ENCODE data around the gene PRB3.

PRB3 gene

DNA sequence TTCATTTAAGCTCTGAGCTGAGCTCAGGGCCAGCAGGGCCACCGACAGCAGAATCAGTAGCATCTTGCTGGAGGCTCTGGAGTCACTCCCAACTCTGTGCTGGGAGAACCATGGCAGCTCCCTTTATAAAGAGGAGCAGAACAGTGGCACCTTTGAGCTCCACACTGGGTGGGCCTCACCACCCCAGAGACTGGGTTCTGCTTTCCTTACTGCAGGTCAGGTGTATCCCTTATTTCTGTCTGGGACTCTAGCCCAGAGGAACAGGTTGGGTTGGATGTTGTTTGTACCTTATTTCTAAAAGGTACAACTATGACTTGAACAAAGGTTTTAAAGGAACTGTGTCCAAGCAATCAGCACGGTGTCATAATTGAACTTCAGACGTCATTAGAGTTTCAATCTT lies at the start of gene PRB3:
Gene PRB3, minus strand, starts transcription at position 101 of the 400 bp plus-strand sequence. Its CDS starts 38 bp downstream, at position 63.
- no peak for DNase-seq

DNA sequence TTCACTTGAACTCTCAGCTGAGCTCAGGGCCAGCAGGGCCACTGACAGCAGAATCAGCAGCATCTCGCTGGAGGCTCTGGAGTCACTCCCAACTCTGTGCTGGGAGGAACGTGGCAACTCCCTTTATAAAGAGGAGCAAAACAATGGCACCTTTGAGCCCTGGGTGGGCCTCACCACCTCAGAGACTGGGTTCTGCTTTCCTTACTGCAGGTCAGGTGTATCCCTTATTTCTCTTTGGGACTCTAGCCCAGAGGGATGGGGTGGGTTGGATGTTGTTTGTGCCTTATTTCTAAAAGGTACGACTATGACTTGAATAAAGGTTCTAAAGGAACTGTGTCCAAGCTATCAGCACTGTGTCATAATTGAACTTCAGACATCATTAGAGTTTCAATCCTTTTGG lies 40.8 kb upstream of the PRB3 start, which contains the start of gene PRB4:
Gene PRB4, minus strand, starts transcription at position 101 of the 400 bp plus-strand sequence. Its CDS starts 38 bp downstream, at position 63.
- no peak for DNase-seq

DNA sequence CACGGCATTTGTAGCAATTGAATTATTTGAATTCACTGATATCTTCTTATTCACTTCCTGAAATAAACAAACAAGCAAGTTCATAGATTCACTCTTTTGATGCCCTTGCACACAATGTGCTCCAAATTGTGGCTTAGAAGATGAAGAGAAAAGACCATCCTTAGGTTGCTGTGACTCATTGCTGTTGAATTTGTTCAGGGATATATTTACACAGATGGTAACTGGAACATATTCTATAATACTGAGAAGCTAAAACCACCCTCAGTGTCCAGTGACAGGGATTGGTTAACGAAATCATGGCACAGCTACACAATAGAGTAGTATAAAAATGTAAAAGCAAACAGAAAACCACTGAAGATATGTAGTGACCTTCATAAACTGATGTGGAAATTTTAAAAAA lies 37.6 kb upstream of the PRB3 start:
- no peak for DNase-seq

DNA sequence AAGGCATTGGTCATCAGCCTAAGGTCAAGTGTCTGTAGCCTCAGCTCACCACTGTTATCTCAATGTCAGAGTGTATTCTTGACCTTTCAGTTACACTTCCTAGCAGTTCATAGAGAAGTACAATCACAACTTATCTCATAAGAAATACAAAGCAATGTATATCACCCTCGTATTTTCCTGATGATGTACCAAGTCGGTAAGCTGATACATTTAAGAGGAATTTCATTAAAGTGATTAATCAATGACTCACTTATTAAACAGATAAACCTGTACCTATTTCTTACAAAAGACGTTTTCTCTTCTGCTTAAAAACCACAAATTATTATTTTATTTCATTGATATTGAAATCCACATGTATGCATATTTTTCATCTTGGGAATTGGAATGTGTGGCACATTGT lies 3.9 kb upstream of the PRB3 start:
- DNase-seq = no peak

DNA sequence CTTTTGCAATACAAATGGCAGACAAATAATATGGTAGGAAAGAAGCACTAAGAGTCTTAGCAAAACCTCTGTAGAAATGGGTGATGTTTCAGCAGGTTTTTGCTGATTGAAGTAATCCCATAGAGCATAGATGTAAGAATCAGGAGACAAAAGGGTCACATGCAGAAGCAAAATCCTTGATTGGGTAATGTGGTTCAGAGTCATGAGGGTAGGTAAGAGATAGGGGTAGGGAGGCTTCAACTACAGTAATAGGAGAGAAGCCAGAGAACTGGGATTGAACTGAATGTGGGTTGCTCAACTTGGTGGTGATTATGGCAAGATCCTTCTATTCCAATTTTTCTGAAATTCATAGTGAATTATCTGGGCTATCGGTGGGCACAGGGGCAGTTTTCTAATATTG lies 5.0 kb downstream of the PRB3 start:
- no peak for DNase-seq

DNA sequence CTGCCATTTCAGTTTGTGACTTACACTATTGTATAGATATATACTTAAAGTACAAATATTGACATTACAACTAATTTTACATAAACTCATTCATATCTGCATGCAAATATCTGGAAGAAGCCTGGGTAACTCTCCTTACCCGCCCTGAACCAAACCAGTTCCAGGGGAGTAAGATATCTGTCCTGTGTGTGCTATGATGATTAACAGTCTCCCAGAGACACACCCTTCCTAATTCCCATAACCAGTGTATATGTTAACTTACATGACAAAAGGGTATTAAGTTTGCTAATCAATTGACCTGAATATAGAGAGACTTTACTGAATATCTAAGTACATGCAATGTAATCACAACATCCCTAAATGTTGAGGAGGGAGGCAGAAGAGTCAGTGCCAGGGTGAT lies 23.0 kb downstream of the PRB3 start:
- DNase-seq = no peak

DNA sequence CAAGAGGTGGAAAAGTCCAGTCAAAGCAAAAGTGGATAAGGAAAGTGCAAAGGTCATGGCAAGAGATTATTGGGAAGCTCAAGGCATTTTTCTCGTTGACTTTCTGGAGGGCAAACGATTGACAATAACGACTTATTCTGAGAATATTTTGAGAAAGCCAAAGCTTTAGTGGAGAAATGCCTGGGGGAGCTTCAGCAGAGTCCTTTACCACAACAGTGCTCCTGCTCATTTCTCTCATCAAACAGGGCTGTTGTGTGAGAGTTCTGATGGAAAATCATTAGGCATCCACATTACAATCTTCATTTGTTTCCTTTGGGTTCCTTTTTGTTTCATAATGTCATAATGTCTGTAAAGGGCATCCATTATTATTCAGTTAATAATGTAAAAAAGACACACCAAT lies 26.9 kb downstream of the PRB3 start:
- no peak for DNase-seq

DNA sequence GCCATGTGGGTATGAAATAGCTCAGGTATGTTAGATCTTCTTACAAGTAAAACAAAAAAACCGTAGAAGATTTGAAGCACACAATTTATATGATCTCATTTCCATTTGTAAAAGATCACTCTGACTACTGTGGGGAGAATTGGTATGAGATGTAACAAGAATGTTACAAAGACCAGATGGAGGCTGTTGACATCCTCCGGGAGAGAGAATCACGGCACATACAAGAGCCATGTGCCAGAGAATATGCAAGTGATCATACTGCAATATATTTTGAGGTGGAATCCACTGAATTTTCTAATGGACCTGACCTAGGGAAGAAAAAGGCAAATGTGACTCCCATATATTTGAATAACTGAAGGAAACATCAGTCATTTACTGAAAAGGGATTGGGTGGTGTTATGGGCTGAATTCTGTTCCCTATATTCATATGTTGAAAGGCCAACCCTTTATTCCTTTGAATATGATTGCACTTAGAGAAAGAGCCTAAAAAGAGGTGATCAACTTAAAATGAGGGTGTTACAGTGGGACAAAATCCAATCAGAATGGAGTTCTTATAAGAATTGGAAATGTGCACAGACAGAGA lies 29.1 kb downstream of the PRB3 start:
- no peak for DNase-seq

DNA sequence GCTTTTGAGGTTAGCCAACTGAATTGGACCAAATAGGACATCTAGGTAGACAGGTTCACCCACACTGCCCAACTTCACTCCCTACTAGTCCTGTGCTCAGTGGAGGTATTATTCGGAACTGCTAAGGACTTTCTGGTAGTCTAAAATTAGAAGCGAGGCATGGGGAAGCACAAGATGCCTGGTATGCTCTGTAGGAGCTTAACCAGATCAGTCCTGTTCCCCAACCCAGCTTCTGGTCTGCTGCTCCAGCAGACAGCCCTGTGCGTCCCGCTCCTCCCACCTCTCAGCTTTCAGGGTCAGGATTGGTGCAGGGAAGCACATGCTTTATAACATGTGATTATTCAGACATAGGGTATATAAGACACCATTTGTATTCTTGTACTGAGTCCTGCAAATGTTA lies 31.2 kb downstream of the PRB3 start:
- DNase-seq = no peak

DNA sequence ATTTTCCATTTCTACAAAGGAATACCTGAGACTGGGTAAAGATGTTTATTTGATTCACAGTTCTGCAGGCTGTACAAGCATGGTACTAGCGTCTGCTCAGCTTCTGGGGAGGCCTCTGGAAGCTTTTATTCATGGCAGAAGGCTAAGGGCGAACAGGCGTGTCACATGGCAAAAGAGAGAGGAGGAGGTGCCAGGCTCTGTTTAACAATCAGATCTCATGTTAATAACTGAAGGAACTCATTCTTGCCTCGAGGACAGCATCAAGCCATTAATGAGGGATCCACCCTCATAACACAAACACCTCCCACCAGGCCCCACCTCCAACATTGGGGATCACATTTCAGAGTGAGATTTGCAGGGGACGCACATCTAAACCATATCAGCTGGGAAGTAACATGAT lies 36.0 kb downstream of the PRB3 start:
- no peak for DNase-seq

DNA sequence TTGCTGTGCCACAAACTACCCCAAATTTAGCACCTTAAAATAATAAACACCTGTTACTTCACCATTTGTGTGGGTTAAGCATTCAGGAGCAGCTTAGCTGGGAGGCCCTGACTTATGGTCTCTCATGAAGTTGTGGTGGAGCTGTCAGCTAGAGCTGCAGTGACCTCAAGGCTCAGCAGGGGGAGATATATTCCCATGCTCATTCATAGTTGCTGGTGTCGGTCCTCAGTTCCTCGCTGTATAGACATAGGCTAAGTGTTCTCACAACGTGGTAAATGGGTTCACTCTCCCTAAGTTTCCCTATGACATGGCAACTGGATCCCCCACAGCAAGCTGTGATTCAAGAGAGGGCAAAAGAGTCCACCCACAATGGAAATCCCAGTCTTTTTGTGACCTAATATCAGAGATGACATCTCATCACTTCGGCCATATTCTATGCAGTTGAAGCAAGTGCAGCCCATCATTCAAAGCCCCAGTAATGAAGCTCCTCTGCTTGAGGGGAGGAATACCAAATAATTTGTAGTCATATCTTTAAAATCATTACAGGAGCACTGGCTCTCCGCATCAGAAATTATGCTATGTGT lies 41.1 kb downstream of the PRB3 start:
- DNase-seq = no peak

DNA sequence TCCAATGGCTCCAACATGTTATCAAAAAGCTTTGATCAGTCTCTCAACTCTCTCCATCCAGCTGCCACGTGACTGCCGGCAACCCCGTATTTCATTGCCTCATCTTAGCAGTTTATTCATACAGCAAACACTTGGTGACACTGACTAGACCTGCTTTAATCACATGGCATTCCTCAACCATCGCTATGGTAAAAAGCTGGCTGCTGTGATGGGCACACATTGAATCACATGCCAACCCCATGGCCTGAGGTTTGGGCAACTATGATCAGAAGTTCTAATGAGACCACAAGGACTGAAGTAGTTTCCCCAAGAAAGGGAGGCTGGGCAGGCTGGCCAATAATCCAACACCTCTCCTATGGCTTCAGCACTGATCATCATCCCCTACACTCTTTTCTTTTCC lies 42.1 kb downstream of the PRB3 start:
- DNase-seq = no peak

Data from left hindlimb (tissue), 1 donor.